Panc1 (cell line): Measurements from ENCODE around the gene SLC46A3.

ENCODE experiments used
- CTCF ChIP-seq: fragments of 450-650 bp; IDR thresholded peaks from 2 replicates; pipeline ENCODE4 v1.5.1; 2017; ENCODE audit warnings: mild to moderate bottlenecking
- POLR2AphosphoS5 ChIP-seq: IDR thresholded peaks from 2 replicates; pipeline ENCODE4 v1.6.1; 2012; ENCODE audit warnings: mild to moderate bottlenecking, low read depth, low read length, moderate library complexity
- REST ChIP-seq, 2 experiments: IDR thresholded peaks; 2 replicates each; pipeline ENCODE4 v1.6.1; 2011 to 2012; ENCODE audit warnings: low read depth in 2 of 2, control low read depth in 1 of 2, low read length in 1 of 2, mild to moderate bottlenecking in 1 of 2, moderate library complexity in 1 of 2; ENCODE audit not compliant: insufficient read depth in 1 of 2
- TCF7L2 ChIP-seq: IDR thresholded peaks from 2 replicates; pipeline ENCODE4 v1.6.1; 2011; ENCODE audit warnings: mild to moderate bottlenecking, low read depth, low read length, inconsistent platforms

- no peak for TF ChIP-seq CTCF
- no peak for TF ChIP-seq REST (IDR thresholded peaks at IDR 0.05; ENCODE audit: insufficient read depth in 1 of 2, low read depth in 2 of 2, low read length in 1 of 2)
- TF ChIP-seq POLR2AphosphoS5 = no peak
- TF ChIP-seq TCF7L2 = no peak
Measured at GRCh38 chr13:28671126-28671792, 47.5 kb downstream of the SLC46A3 start.
